ENCODE measurements around the gene ASTN1.

ASTN1 gene

DNA sequence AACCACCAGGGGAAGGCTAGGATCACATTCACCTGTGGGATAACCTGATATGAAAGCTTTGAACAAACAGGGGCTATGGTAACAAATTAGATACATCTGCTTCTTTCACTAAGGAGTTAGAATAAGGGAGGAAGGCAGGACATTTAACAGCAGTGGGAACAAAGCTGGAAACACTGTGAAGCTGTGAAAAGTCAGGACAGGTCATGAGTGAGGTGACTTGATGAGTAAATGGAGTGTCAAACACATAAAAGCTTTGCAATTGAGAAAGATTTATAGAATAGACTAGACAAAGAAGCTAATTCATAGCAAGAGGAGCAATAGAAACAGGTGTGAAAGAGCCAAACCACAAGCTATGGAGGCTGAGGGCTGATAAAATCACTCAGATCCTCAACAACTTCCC, 110.0 kb downstream of the ASTN1 start:
- H3K36me3 ChIP-seq (ENCODE audit: insufficient read depth, insufficient read length, low read length), result no peaks in the 10 kb centered on the region
- H3K4me1 ChIP-seq (ENCODE audit: insufficient read depth, insufficient read length), result no peaks in the 10 kb centered on the region
- no peaks in the 10 kb centered on the region for H3K9me3 ChIP-seq (ENCODE audit: insufficient read depth, low read length)
- no peak for DNase-seq (ENCODE audit: low read depth, low spot score)
- no peak overlapping the region for H3K4me3 ChIP-seq (ENCODE audit: insufficient read length, low read depth)
- TF ChIP-seq ZNF274 (IDR thresholded peaks at IDR 0.05; ENCODE audit: low read depth, low read length), result no peak
- TF ChIP-seq SUZ12 (IDR thresholded peaks at IDR 0.05; ENCODE audit: extremely low read depth, insufficient read depth, insufficient read length), result no peak
- TF ChIP-seq YY1 (IDR thresholded peaks at IDR 0.05; ENCODE audit: insufficient read depth, insufficient read length), result no peak
- H3K9ac ChIP-seq (ENCODE audit: insufficient read length, low read depth), result no peak overlapping the region
- H3K27me3 ChIP-seq (ENCODE audit: insufficient read depth, insufficient read length), result no peaks in the 10 kb centered on the region

DNA sequence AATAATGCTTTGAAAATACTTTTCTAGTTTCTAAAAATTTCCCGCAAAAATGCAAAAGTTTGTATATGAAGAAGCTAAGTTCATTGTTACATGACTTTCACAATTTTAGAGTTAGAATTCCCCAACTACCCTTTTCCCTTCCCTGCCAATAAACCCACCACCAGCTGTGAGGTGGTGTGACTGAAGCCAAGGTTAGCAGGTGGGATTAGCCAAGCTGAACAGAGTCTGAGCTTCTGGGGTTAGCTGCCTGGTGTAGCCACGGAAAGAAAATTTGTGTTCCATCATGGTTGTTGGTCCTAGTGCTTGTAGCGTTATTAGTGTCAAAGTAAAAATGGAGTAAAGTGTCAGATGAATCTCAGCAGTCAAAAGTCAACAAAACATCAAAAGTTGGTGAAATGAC, 110.9 kb downstream of the ASTN1 start:
- H3K9ac ChIP-seq (ENCODE audit: insufficient read length, low read depth), result no peak overlapping the region
- no peak overlapping the region for H3K4me3 ChIP-seq (ENCODE audit: insufficient read length, low read depth)
- H3K9me3 ChIP-seq (ENCODE audit: insufficient read depth, low read length), result no peaks in the 10 kb centered on the region
- H3K27me3 ChIP-seq (ENCODE audit: insufficient read depth, insufficient read length), result no peaks in the 10 kb centered on the region
- H3K4me1 ChIP-seq (ENCODE audit: insufficient read depth, insufficient read length), result no peaks in the 10 kb centered on the region
- TF ChIP-seq YY1 (IDR thresholded peaks at IDR 0.05; ENCODE audit: insufficient read depth, insufficient read length) (no peak), ZNF274 (IDR thresholded peaks at IDR 0.05; ENCODE audit: low read depth, low read length) (no peak), SUZ12 (IDR thresholded peaks at IDR 0.05; ENCODE audit: extremely low read depth, insufficient read depth, insufficient read length) (no peak)
- no peak for DNase-seq (ENCODE audit: low read depth, low spot score)
- no peaks in the 10 kb centered on the region for H3K36me3 ChIP-seq (ENCODE audit: insufficient read depth, insufficient read length, low read length)

DNA sequence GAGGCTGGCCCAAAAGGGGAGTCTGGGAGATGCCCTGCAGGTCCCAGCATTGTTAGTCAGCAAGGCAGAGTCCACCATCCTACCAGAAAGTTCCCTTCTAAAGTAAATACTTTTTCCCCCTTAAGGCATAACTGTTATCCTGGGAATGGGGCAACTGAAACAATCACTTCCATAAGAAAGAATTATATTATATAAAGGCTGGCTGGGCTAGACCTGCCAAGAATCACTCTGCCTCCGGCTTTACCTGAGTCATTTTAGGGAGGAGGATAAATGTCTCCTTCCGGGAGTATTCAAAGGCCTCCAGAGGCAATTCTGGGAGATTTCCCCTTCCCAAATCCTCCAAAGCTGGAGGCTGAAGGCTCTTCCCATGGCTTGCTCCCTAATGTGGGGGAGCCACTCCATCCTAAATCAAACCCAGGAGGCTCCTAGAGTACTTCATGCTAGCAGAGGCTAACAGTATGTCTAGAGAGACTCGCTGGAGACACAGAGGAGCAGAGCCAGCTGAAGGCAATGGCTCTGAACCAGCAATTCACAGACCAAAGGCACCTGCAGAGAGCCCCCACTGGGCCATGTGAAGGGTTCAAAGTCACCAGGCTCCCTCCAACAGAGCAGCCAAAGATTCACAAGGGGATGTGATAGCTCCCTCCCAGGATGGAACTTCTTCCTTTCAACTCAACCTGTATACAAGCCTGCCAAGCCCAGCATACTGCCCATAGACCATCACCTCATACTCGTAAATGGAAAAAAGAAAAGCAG, 116.0 kb downstream of the ASTN1 start:
- H3K27me3 ChIP-seq (ENCODE audit: insufficient read depth, insufficient read length), result no peaks in the 10 kb centered on the region

DNA sequence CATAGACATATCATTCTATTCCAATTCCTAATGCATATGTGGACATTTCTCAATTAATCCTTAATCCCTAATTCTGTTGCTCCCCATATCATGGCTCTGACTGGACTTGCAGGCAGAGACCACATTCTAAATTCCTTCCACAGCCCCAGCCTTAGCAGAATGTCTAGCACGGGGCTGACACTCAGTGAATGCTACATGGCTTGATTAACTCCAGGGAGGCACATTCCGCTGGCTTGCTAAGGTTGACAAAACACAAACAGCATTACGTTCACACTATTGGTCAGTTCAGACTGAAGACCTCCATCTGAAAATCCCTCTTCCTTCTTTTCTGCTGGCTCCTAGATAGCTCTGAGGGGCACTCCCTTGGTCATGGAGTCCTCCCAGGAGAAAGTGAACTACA, 119.4 kb downstream of the ASTN1 start:
- no peaks in the 10 kb centered on the region for H3K27me3 ChIP-seq (ENCODE audit: insufficient read depth, insufficient read length)
- H3K9me3 ChIP-seq (ENCODE audit: insufficient read depth, low read length), result no peaks in the 10 kb centered on the region
- no peak overlapping the region for H3K4me3 ChIP-seq (ENCODE audit: insufficient read length, low read depth)
- no peaks in the 10 kb centered on the region for H3K36me3 ChIP-seq (ENCODE audit: insufficient read depth, insufficient read length, low read length)
- no peak for DNase-seq (ENCODE audit: low read depth, low spot score)
- TF ChIP-seq YY1 (IDR thresholded peaks at IDR 0.05; ENCODE audit: insufficient read depth, insufficient read length) (no peak), ZNF274 (IDR thresholded peaks at IDR 0.05; ENCODE audit: low read depth, low read length) (no peak), SUZ12 (IDR thresholded peaks at IDR 0.05; ENCODE audit: extremely low read depth, insufficient read depth, insufficient read length) (no peak)
- peaks cover 3% of the 10 kb centered on the region for H3K4me1 ChIP-seq (ENCODE audit: insufficient read depth, insufficient read length)
- no peak overlapping the region for H3K9ac ChIP-seq (ENCODE audit: insufficient read length, low read depth)

More for the DNA sequence above, 116.0 kb downstream of the ASTN1 start:
- Histone ChIP-seq H3K4me3 (ENCODE audit: insufficient read length, low read depth) (no peak overlapping the region), H3K9me3 (ENCODE audit: insufficient read depth, low read length) (no peaks in the 10 kb centered on the region), H3K9ac (ENCODE audit: insufficient read length, low read depth) (no peak overlapping the region), H3K4me1 (ENCODE audit: insufficient read depth, insufficient read length) (peaks cover 3% of the 10 kb centered on the region), H3K36me3 (ENCODE audit: insufficient read depth, insufficient read length, low read length) (no peaks in the 10 kb centered on the region)
- DNase-seq (ENCODE audit: low read depth, low spot score), result no peak
- TF ChIP-seq YY1 (IDR thresholded peaks at IDR 0.05; ENCODE audit: insufficient read depth, insufficient read length) (no peak), SUZ12 (IDR thresholded peaks at IDR 0.05; ENCODE audit: extremely low read depth, insufficient read depth, insufficient read length) (no peak), ZNF274 (IDR thresholded peaks at IDR 0.05; ENCODE audit: low read depth, low read length) (no peak)

DNA sequence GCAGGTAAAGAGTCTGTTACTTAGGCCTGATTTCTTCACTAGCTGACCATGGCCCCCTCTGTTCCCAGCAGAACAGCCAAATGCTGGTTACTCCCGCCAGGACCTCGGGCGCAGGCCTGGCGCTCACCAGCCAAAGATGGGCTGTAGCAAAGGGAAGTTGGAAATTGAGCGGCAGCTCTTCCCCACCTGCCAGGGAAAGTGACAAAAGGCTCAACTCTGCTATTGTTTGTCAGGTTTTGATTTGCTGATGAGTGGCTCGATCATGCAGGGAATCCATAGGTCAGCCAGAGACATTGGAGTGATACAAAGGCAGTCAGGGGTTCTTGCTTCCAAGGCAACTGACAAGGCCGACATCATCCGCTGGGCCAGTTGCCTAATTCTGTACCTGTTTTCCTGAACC, 120.1 kb downstream of the ASTN1 start:
- Histone ChIP-seq H3K36me3 (ENCODE audit: insufficient read depth, insufficient read length, low read length) (no peaks in the 10 kb centered on the region), H3K4me1 (ENCODE audit: insufficient read depth, insufficient read length) (peaks cover 3% of the 10 kb centered on the region), H3K27me3 (ENCODE audit: insufficient read depth, insufficient read length) (no peaks in the 10 kb centered on the region), H3K4me3 (ENCODE audit: insufficient read length, low read depth) (no peak overlapping the region), H3K9ac (ENCODE audit: insufficient read length, low read depth) (no peak overlapping the region), H3K9me3 (ENCODE audit: insufficient read depth, low read length) (no peaks in the 10 kb centered on the region)
- peak; percentile 23 for DNase-seq (ENCODE audit: low read depth, low spot score)
- TF ChIP-seq ZNF274 (IDR thresholded peaks at IDR 0.05; ENCODE audit: low read depth, low read length) (no peak), SUZ12 (IDR thresholded peaks at IDR 0.05; ENCODE audit: extremely low read depth, insufficient read depth, insufficient read length) (no peak), YY1 (IDR thresholded peaks at IDR 0.05; ENCODE audit: insufficient read depth, insufficient read length) (no peak)

DNA sequence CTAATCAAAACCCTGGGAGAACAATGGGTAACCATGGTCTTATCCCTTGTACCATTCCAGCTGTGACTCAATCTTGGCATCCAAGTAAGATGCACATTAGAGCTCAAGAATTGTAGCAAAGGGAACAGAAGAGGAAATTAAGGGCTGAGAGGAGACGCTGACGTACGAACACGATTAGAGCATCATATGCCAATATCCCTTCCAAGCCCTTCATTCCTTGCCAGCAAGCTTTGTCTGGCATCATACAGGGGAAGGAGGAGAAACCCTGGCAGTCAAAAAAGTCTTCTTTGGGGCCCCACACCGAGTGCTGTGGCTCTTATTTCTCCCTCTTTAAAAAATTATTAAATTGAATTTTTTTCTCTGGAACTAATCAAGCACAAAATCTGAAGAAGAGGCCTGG, 120.9 kb downstream of the ASTN1 start:
- TF ChIP-seq SUZ12 (IDR thresholded peaks at IDR 0.05; ENCODE audit: extremely low read depth, insufficient read depth, insufficient read length) (no peak), YY1 (IDR thresholded peaks at IDR 0.05; ENCODE audit: insufficient read depth, insufficient read length) (no peak), ZNF274 (IDR thresholded peaks at IDR 0.05; ENCODE audit: low read depth, low read length) (no peak)
- peaks cover 3% of the 10 kb centered on the region for H3K4me1 ChIP-seq (ENCODE audit: insufficient read depth, insufficient read length)
- H3K9me3 ChIP-seq (ENCODE audit: insufficient read depth, low read length), result no peaks in the 10 kb centered on the region
- no peak for DNase-seq (ENCODE audit: low read depth, low spot score)
- H3K36me3 ChIP-seq (ENCODE audit: insufficient read depth, insufficient read length, low read length), result no peaks in the 10 kb centered on the region
- no peaks in the 10 kb centered on the region for H3K27me3 ChIP-seq (ENCODE audit: insufficient read depth, insufficient read length)
- no peak overlapping the region for H3K9ac ChIP-seq (ENCODE audit: insufficient read length, low read depth)
- H3K4me3 ChIP-seq (ENCODE audit: insufficient read length, low read depth), result no peak overlapping the region

DNA sequence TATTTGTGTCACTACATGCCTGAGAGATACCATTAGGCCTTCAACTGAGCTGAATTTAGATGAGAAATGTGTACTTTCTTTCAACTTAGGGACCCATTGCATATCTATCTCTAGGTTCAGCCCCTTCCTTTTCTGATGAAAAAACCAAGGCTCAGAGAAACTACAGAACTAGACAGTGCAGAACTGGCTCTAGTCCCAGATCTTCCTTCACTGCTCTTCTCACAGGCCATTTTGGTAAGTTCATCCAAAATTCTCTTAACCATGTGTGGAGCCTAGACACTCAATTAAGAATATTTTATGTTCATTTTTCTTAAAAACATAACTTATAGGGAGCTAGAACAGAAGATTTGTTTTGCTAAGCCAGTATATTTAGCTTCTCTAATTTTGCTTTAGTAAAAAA, 128.9 kb downstream of the ASTN1 start:
- Histone ChIP-seq H3K4me1 (ENCODE audit: insufficient read depth, insufficient read length) (no peaks in the 10 kb centered on the region), H3K4me3 (ENCODE audit: insufficient read length, low read depth) (no peak overlapping the region), H3K27me3 (ENCODE audit: insufficient read depth, insufficient read length) (no peaks in the 10 kb centered on the region), H3K9me3 (ENCODE audit: insufficient read depth, low read length) (no peaks in the 10 kb centered on the region), H3K9ac (ENCODE audit: insufficient read length, low read depth) (no peak overlapping the region), H3K36me3 (ENCODE audit: insufficient read depth, insufficient read length, low read length) (no peaks in the 10 kb centered on the region)
- DNase-seq (ENCODE audit: low read depth, low spot score), result no peak
- no peak for TF ChIP-seq SUZ12 (IDR thresholded peaks at IDR 0.05; ENCODE audit: extremely low read depth, insufficient read depth, insufficient read length)
- no peak for TF ChIP-seq ZNF274 (IDR thresholded peaks at IDR 0.05; ENCODE audit: low read depth, low read length)
- TF ChIP-seq YY1 (IDR thresholded peaks at IDR 0.05; ENCODE audit: insufficient read depth, insufficient read length), result no peak

Measured in NT2/D1 (cell line).